Natural killer cell (primary cell): ENCODE data around the gene NOLC1. TPM values are rescaled to one million over a fixed set of nuclear protein-coding genes. Genes with fewer than 3 reads are reported as not detected.

Experiments used
- ATAC-seq, 3 donors: fragments of 150-1000 bp in 2 of 3; fragments of 200-7000 bp in 1 of 3; cut with Tn5 transposase; 1 replicate in 1 of 3; 2 replicates in 2 of 3; pipeline ENCODE4 v1.10.0; 2021; ENCODE audit warnings: mild to moderate bottlenecking in 2 of 3, moderate library complexity in 2 of 3
- DNase-seq, 2 donors: peaks; one replicate each; pipeline versions ENCODE4 v3.0.0 to v3.0.0-alpha.2; 2013 to 2021; ENCODE audit warnings: mixed read lengths in 1 of 2
- H3K27ac ChIP-seq: one replicate; pipeline ENCODE4 v1.5.1; 2013; ENCODE audit warnings: mild to moderate bottlenecking, low read length
- H3K27me3 ChIP-seq: one replicate; pipeline ENCODE4 v1.6.1; 2013; ENCODE audit warnings: low read length; ENCODE audit not compliant: control insufficient read depth, insufficient read depth
- H3K36me3 ChIP-seq: one replicate; pipeline ENCODE4 v1.6.1; 2013; ENCODE audit warnings: low read length; ENCODE audit not compliant: control insufficient read depth, insufficient read depth
- H3K4me1 ChIP-seq: one replicate; pipeline ENCODE4 v1.6.1; 2013; ENCODE audit warnings: low read length; ENCODE audit not compliant: control insufficient read depth, insufficient read depth
- H3K4me3 ChIP-seq: one replicate; pipeline ENCODE4 v1.5.1; 2013; ENCODE audit warnings: low read length
- H3K9me3 ChIP-seq: one replicate; pipeline ENCODE4 v1.6.1; 2013; ENCODE audit warnings: low read length; ENCODE audit not compliant: control insufficient read depth, insufficient read depth
- H3K27ac Mint-ChIP-seq, 2 donors: one replicate each; pipeline ENCODE4 v1.8.0; 2022; ENCODE audit warnings: mild to moderate bottlenecking in 2 of 2, mixed read lengths in 2 of 2, moderate library complexity in 1 of 2
- H3K27me3 Mint-ChIP-seq, 2 donors: one replicate each; pipeline ENCODE4 v1.8.0; 2022; ENCODE audit warnings: low read depth in 2 of 2, mixed read lengths in 2 of 2
- H3K36me3 Mint-ChIP-seq: one replicate; pipeline ENCODE4 v1.8.0; 2022; ENCODE audit warnings: mixed read lengths
- H3K4me1 Mint-ChIP-seq, 2 donors: one replicate each; pipeline ENCODE4 v1.8.0; 2022; ENCODE audit warnings: mixed read lengths in 2 of 2
- H3K4me3 Mint-ChIP-seq: one replicate; pipeline ENCODE4 v1.8.0; 2022; ENCODE audit warnings: mild to moderate bottlenecking, moderate library complexity, mixed read lengths
- H3K9me3 Mint-ChIP-seq, 2 donors: one replicate each; pipeline ENCODE4 v1.8.0; 2022; ENCODE audit warnings: mixed read lengths in 2 of 2
- CTCF ChIP-seq: fragments of 200-600 bp; IDR thresholded peaks from one replicate; pipeline ENCODE4 v1.8.0; 2022; ENCODE audit warnings: antibody characterized with exemption
- WGBS: methylation state at CpG from one replicate; pipeline ENCODE4 v1.1.7; 2013; ENCODE audit warnings: missing lambda C conversion rate; ENCODE audit not compliant: insufficient coverage; 5-methylcytosine and 5-hydroxymethylcytosine counted together
- intact Hi-C: fragments of 100-400 bp; cut with micrococcal nuclease; formaldehyde crosslinking; loops from one replicate; pipeline ENCODE4 v1.14.2; 2022
- total RNA-seq, 4 donors: library from RNA; stranded (reverse); fragments of 120-200 nt in 1 of 4; gene quantifications; one replicate each; pipeline versions ENCODE4 v1.2.3 to v1.2.4, GENCODE V29; 2013 to 2022

Gene NOLC1
- total RNA-seq, 3 donors from 2014 or later (not counting 1 experiment from before 2014, with no cell fraction given), result 42.6 to 47.5 (median 43.4) TPM

GRCh38 chr10:102175415-102175814 is 23.2 kb downstream of the NOLC1 start:
- intact Hi-C loops, result no loop called here
- TF ChIP-seq CTCF, result no peak

GRCh38 chr10:102184606-102185005 is 32.4 kb downstream of the NOLC1 start:
- WGBS, result 85% methylated on average over 2 of the region's 2 CpGs
- no peaks in the 10 kb centered on the region for H3K9me3 ChIP-seq
- no peak overlapping the region for H3K27ac ChIP-seq
- Mint-ChIP-seq H3K36me3 (no peaks in the 10 kb centered on the region), H3K4me3 (no peak overlapping the region), H3K27ac (no peak overlapping the region), H3K27me3 (peaks cover 0 to 3% of the 10 kb centered on the region in 2 donors), H3K9me3 (no peaks in the 10 kb centered on the region), H3K4me1 (peaks cover 8% of the 10 kb centered on the region in 2 donors)
- peaks cover 11% of the 10 kb centered on the region for H3K4me1 ChIP-seq
- intact Hi-C loops, result no loop called here
- H3K36me3 ChIP-seq, result no peaks in the 10 kb centered on the region
- TF ChIP-seq CTCF, result no peak
- DNase-seq (no peak), ATAC-seq (no peak)
- H3K4me3 ChIP-seq, result no peak overlapping the region
- H3K27me3 ChIP-seq, result no peaks in the 10 kb centered on the region

More at GRCh38 chr10:102175415-102175814, 23.2 kb downstream of the NOLC1 start:
- no peaks in the 10 kb centered on the region for H3K9me3 ChIP-seq
- H3K4me1 Mint-ChIP-seq, result no peaks in the 10 kb centered on the region
- H3K4me3 ChIP-seq, result no peak overlapping the region
- no peaks in the 10 kb centered on the region for H3K4me1 ChIP-seq
- H3K27ac ChIP-seq, result no peak overlapping the region
- peaks cover 0 to 11% of the 10 kb centered on the region in 2 donors for H3K27me3 Mint-ChIP-seq
- H3K27ac Mint-ChIP-seq, result no peak overlapping the region
- H3K4me3 Mint-ChIP-seq, result no peak overlapping the region
- H3K36me3 Mint-ChIP-seq, result no peaks in the 10 kb centered on the region
- no peak for DNase-seq
- H3K9me3 Mint-ChIP-seq, result no peaks in the 10 kb centered on the region
- no peaks in the 10 kb centered on the region for H3K36me3 ChIP-seq
- WGBS, result 67% methylated on average over 3 of the region's 4 CpGs
- H3K27me3 ChIP-seq, result no peaks in the 10 kb centered on the region
- ATAC-seq, result no peak

GRCh38 chr10:102185272-102185671 is 33.1 kb downstream of the NOLC1 start:
- Histone ChIP-seq H3K27ac (no peak overlapping the region), H3K9me3 (no peaks in the 10 kb centered on the region), H3K4me3 (no peak overlapping the region), H3K36me3 (no peaks in the 10 kb centered on the region), H3K4me1 (peaks cover 14% of the 10 kb centered on the region), H3K27me3 (no peaks in the 10 kb centered on the region)
- Mint-ChIP-seq H3K9me3 (no peaks in the 10 kb centered on the region), H3K27me3 (peaks cover 0 to 3% of the 10 kb centered on the region in 2 donors), H3K27ac (no peak overlapping the region), H3K4me3 (no peak overlapping the region), H3K4me1 (peaks cover 10% of the 10 kb centered on the region in 2 donors), H3K36me3 (no peaks in the 10 kb centered on the region)
- 85% methylated on average over 2 of the region's 2 CpGs for WGBS
- ATAC-seq, result no peak
- no peak for DNase-seq
- intact Hi-C loops, result no loop called here
- no peak for TF ChIP-seq CTCF

- Mint-ChIP-seq H3K36me3 (no peaks in the 10 kb centered on the region), H3K4me3 (no peak overlapping the region), H3K27me3 (peaks cover 0 to 1% of the 10 kb centered on the region in 2 donors), H3K4me1 (peaks cover 10% of the 10 kb centered on the region in 2 donors), H3K9me3 (no peaks in the 10 kb centered on the region), H3K27ac (no peak overlapping the region)
- H3K27ac ChIP-seq, result no peak overlapping the region
- no peak for DNase-seq
- no peak overlapping the region for H3K4me3 ChIP-seq
- no peaks in the 10 kb centered on the region for H3K9me3 ChIP-seq
- intact Hi-C loops, result no loop called here
- no peaks in the 10 kb centered on the region for H3K36me3 ChIP-seq
- no peak for ATAC-seq
- no peaks in the 10 kb centered on the region for H3K27me3 ChIP-seq
- 89% methylated on average over 15 of the region's 15 CpGs for WGBS
- H3K4me1 ChIP-seq, result peaks cover 14% of the 10 kb centered on the region
- no peak for TF ChIP-seq CTCF
These were observed 33.8 kb downstream of the NOLC1 start for GRCh38 chr10:102185811-102186527.
